ENCODE results near the gene SELENOT. TPM values are rescaled to one million over a fixed set of nuclear protein-coding genes. Genes with fewer than 3 reads are reported as not detected.

SELENOT gene
- polyA plus RNA-seq (249 and 268 TPM in 2 replicates), polyA minus RNA-seq (125 and 171 TPM in 2 replicates)

- Histone ChIP-seq H3K36me3 (ENCODE audit: insufficient read depth, low read length) (no peaks in the 10 kb centered on the region), H3K4me2 (ENCODE audit: low read length) (peak within 1 kb of the TSS; percentile 71), H3K4me3 (ENCODE audit: low read length) (peak within 1 kb of the TSS; percentile 97), H3K9me2 (ENCODE audit: insufficient read depth, low read length) (no peaks in the 10 kb centered on the region), H3F3A (ENCODE audit: insufficient read depth, low read length, poor library complexity, severe bottlenecking) (peaks cover 3% of the 10 kb centered on the region), H3K27me3 (ENCODE audit: insufficient read depth, low read depth, low read length) (no peaks in the 10 kb centered on the region), H3K9ac (ENCODE audit: low read length) (peak within 1 kb of the TSS; percentile 93), H3K9me3 (ENCODE audit: low read length) (no peaks in the 10 kb centered on the region), H3K79me2 (replicated peaks; ENCODE audit: insufficient read depth, low read length) (peaks cover 47% of the 10 kb centered on the region), H2AFZ (ENCODE audit: low read depth, low read length) (peak within 1 kb of the TSS; percentile 70), H3K27ac (ENCODE audit: low read length) (peak within 1 kb of the TSS; percentile 92), H4K20me1 (ENCODE audit: insufficient read depth) (no peaks in the 10 kb centered on the region)
- TF ChIP-seq POLR2AphosphoS5 (IDR thresholded peaks at IDR 0.05) (peak; percentile 96), EP300 (conservative IDR thresholded peaks at IDR 0.05; ENCODE audit: poor library complexity, severe bottlenecking) (no peak), REST (IDR thresholded peaks at IDR 0.05; ENCODE audit: borderline replicate concordance) (peak; percentile 95), MXI1 (conservative IDR thresholded peaks at IDR 0.05; ENCODE audit: poor library complexity, severe bottlenecking) (peak; percentile 67), EZH2 (IDR thresholded peaks at IDR 0.05; ENCODE audit: borderline replicate concordance, insufficient read depth, low read length, poor library complexity, severe bottlenecking) (no peak), CTCF (IDR thresholded peaks at IDR 0.05; ENCODE audit: poor library complexity, severe bottlenecking) (peak; percentile 53), SMC3 (conservative IDR thresholded peaks at IDR 0.05; ENCODE audit: poor library complexity) (peak; percentile 4), TAF1 (IDR thresholded peaks at IDR 0.05; ENCODE audit: low read depth) (peak; percentile 98), RAD21 (conservative IDR thresholded peaks at IDR 0.05) (peak; percentile 11)
These were observed at the start of gene SELENOT for GRCh38 chr3:150603153-150603979. TSS of gene SELENOT (plus strand) at chr3:150603321. CDS start at chr3:150603363, 42 bp downstream.

- Histone ChIP-seq H3F3A (ENCODE audit: insufficient read depth, low read length, poor library complexity, severe bottlenecking) (no peaks in the 10 kb centered on the region), H3K36me3 (ENCODE audit: insufficient read depth, low read length) (no peaks in the 10 kb centered on the region), H3K79me2 (replicated peaks; ENCODE audit: insufficient read depth, low read length) (peaks cover 18% of the 10 kb centered on the region), H3K4me2 (ENCODE audit: low read length) (no peak overlapping the region), H3K4me3 (ENCODE audit: low read length) (no peak overlapping the region), H3K27ac (ENCODE audit: low read length) (no peak overlapping the region), H3K9ac (ENCODE audit: low read length) (no peak overlapping the region), H3K9me2 (ENCODE audit: insufficient read depth, low read length) (no peaks in the 10 kb centered on the region), H3K27me3 (ENCODE audit: insufficient read depth, low read depth, low read length) (no peaks in the 10 kb centered on the region), H4K20me1 (ENCODE audit: insufficient read depth) (no peaks in the 10 kb centered on the region), H3K9me3 (ENCODE audit: low read length) (no peaks in the 10 kb centered on the region), H2AFZ (ENCODE audit: low read depth, low read length) (no peak overlapping the region)
- TF ChIP-seq TAF1 (IDR thresholded peaks at IDR 0.05; ENCODE audit: low read depth) (no peak), EP300 (conservative IDR thresholded peaks at IDR 0.05; ENCODE audit: poor library complexity, severe bottlenecking) (no peak)
These were observed 47.2 kb upstream of the SELENOT start for GRCh38 chr3:150555859-150556436.

Measured in neural cell (in vitro differentiated cells).